ENCODE data around the gene ALDH5A1.

The ALDH5A1 gene

GRCh38 chr6:24576447-24576846 lies 81.7 kb downstream of the ALDH5A1 start:
- DNase-seq = no peak

GRCh38 chr6:24581084-24581669 lies 86.4 kb downstream of the ALDH5A1 start:
- DNase-seq = peak; percentile 92

DNA sequence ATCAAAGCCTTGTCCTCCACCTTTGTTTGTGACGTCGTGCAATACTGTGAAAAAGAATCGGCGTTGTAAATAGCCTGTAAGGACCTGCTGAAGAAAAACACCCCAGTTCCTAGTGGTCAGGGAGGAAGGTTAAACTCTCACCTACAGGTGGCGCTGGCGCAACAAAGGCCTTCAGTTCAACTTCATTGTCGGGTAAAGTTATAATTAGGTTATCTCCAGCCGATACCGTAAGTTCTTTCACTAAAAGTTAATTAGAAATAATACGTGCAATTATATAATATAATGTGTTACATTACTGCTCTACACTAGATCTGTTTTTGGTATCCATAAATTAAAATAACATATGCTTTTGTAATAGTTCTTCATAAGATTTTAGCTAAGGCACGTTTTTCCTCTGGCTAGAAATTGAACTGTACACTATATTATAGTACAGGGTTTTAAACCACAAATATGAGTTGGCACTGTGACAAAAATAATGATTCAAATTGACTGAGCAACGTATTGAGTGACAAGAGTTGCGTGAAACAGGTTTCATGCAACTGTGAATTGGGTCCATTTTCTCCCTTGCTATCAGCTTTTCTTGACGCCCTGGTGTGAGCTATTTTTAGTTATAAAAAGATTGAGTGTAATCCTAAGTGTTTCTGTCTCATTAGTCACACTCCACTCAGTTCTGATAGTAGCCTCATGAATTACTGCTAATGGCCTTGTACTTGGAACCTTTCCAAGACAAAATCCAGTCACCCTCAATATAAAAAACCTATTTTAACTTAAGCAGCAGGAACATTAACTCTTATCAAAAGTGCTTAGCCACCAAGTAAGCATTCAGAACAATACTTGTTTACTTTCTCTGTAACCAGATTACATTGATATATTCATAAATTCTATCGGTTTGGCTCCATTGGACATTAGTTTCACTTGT lies 89.0 kb downstream of the ALDH5A1 start:
- peak; percentile 96 for DNase-seq

- DNase-seq = peak; percentile 93
These were observed 89.6 kb downstream of the ALDH5A1 start for GRCh38 chr6:24584382-24584720.
